Endothelial cell of umbilical vein (primary cell): ENCODE data around the gene NPVF. TPM values are rescaled to one million over a fixed set of nuclear protein-coding genes. Genes with fewer than 3 reads are reported as not detected.

Experiments
- BruUV-seq: library from RNA; stranded (reverse); fragments of 400-500 nt; replicated peaks from 2 replicates; lab custom pipeline; 2021; lab: Mats Ljungman, UMichigan
- CTCF ChIA-PET: fragments of 300-600, 350-600 bp; sonication (Branson Sonifier 250); formaldehyde crosslinking; loops from one replicate; lab custom pipeline; 2021; ENCODE audit warnings: antibody characterized with exemption, inconsistent platforms; lab: Charles Lee
- POLR2A ChIA-PET: fragments of 300-600, 350-600 bp; sonication (Branson Sonifier 250); formaldehyde crosslinking; loops from one replicate; lab custom pipeline; 2021; ENCODE audit warnings: antibody characterized with exemption, inconsistent platforms; lab: Charles Lee
- DNase-seq: peaks from one replicate; pipeline ENCODE4 v3.0.0-alpha.2; 2011; ENCODE audit warnings: low read depth, low spot score
- FAIRE-seq: peaks from 2 replicates; lab custom pipeline; 2011; peaks lifted over from hg19 to GRCh38; lab: Jason Lieb, UNC
- H2AFZ ChIP-seq: 2 replicates; pipeline ENCODE4 v1.6.0; 2012; ENCODE audit warnings: low read depth, low read length, control low read depth, inconsistent platforms
- H3K27ac ChIP-seq: 2 replicates; pipeline ENCODE4 v1.5.1; 2011; ENCODE audit warnings: low read depth, mild to moderate bottlenecking, control low read depth, low read length, moderate library complexity; ENCODE audit not compliant: insufficient read depth
- H3K27me3 ChIP-seq, 2 experiments: 2 replicates each; pipeline versions ENCODE4 v1.6.0 to v1.6.1; 2011; ENCODE audit warnings: low read length in 2 of 2, mixed read lengths in 1 of 2; ENCODE audit not compliant: control insufficient read depth in 2 of 2, insufficient read depth in 2 of 2
- H3K36me3 ChIP-seq, 2 experiments: 2 replicates in 1 of 2; 3 replicates in 1 of 2; pipeline ENCODE4 v1.5.1; 2011; ENCODE audit warnings: low read length in 2 of 2, mild to moderate bottlenecking in 1 of 2, moderate library complexity in 1 of 2; ENCODE audit not compliant: control insufficient read depth in 2 of 2, insufficient read depth in 2 of 2; ENCODE audit errors: extremely low read depth in 1 of 2
- H3K4me1 ChIP-seq: 3 replicates; pipeline ENCODE4 v1.5.1; 2011; ENCODE audit warnings: mild to moderate bottlenecking, low read length; ENCODE audit not compliant: control insufficient read depth, insufficient read depth; ENCODE audit errors: extremely low read depth
- H3K4me2 ChIP-seq: 2 replicates; pipeline ENCODE4 v1.6.1; 2011; ENCODE audit warnings: low read length, control low read depth, mixed read lengths; ENCODE audit not compliant: insufficient read depth
- H3K4me3 ChIP-seq, 3 experiments: fragments of 200-600 bp in 1 of 3; sonication (generic), shearing (Covaris generic) in 1 of 3; replicated peaks in 1 of 3; 2 replicates each; pipeline ENCODE4 v1.5.1; 2011 to 2016; ENCODE audit warnings: control low read depth in 3 of 3, low read length in 3 of 3, mild to moderate bottlenecking in 2 of 3, inconsistent platforms in 1 of 3, low read depth in 1 of 3, moderate library complexity in 1 of 3; ENCODE audit not compliant: insufficient read depth in 1 of 3
- H3K79me2 ChIP-seq: 2 replicates; pipeline ENCODE4 v1.6.0; 2012; ENCODE audit warnings: low read length, inconsistent platforms; ENCODE audit not compliant: control insufficient read depth, insufficient read depth
- H3K9ac ChIP-seq: replicated peaks from 2 replicates; pipeline ENCODE3; 2011; ENCODE audit warnings: low read length, control low read depth; ENCODE audit not compliant: insufficient read depth; ENCODE audit errors: extremely low read depth
- H3K9me1 ChIP-seq: replicated peaks from 3 replicates; pipeline ENCODE4 v1.6.0; 2011; ENCODE audit warnings: mild to moderate bottlenecking, low read length; ENCODE audit not compliant: control insufficient read depth, insufficient read depth; ENCODE audit errors: extremely low read depth
- H3K9me3 ChIP-seq: replicated peaks from 2 replicates; pipeline ENCODE4 v1.5.1; 2012; ENCODE audit warnings: low read length, inconsistent platforms; ENCODE audit not compliant: control insufficient read depth, insufficient read depth
- H4K20me1 ChIP-seq: replicated peaks from 2 replicates; pipeline ENCODE3; 2011; ENCODE audit warnings: mild to moderate bottlenecking, low read length; ENCODE audit not compliant: control insufficient read depth, insufficient read depth; ENCODE audit errors: extremely low read depth
- CTCF ChIP-seq, 2 donors: IDR thresholded peaks; 1 replicate in 1 of 2; 2 replicates in 1 of 2; pipeline ENCODE4 v1.5.1; 2011; ENCODE audit warnings: low read length in 2 of 2, mild to moderate bottlenecking in 2 of 2, moderate library complexity in 2 of 2, control low read depth in 1 of 2, inconsistent platforms in 1 of 2, low read depth in 1 of 2; ENCODE audit not compliant: insufficient read depth in 1 of 2; ENCODE audit errors: extremely low read depth in 1 of 2
- FOS ChIP-seq: IDR thresholded peaks from 2 replicates; pipeline ENCODE4 v1.6.1; 2011; ENCODE audit warnings: mild to moderate bottlenecking, low read length, moderate library complexity, borderline replicate concordance; ENCODE audit not compliant: insufficient read depth
- GATA2 ChIP-seq: IDR thresholded peaks from 2 replicates; pipeline ENCODE4 v1.7.0; 2011; ENCODE audit warnings: low read depth, mild to moderate bottlenecking, moderate library complexity, mixed read lengths, low read length; ENCODE audit not compliant: insufficient read length, insufficient read depth
- MAX ChIP-seq: IDR thresholded peaks from 2 replicates; pipeline ENCODE4 v1.6.1; 2011; ENCODE audit not compliant: insufficient read depth, insufficient read length
- MYC ChIP-seq: IDR thresholded peaks from one replicate; pipeline ENCODE4 v1.6.1; 2011; ENCODE audit warnings: mild to moderate bottlenecking, low read depth, low read length
- POLR2A ChIP-seq: IDR thresholded peaks from 2 replicates; pipeline ENCODE4 v1.6.1; 2012; ENCODE audit warnings: low read depth, mild to moderate bottlenecking, control low read depth, low read length
- dilution Hi-C: fragments of 300-500 bp; cut with MboI; formaldehyde crosslinking; loops from one replicate; pipeline ENCODE4 v1.15.0; 2019; ENCODE audit warnings: low sequenced_read_pairs; ENCODE audit not compliant: extremely low pct_ligation_motif_present
- intact Hi-C: fragments of 100-400 bp; cut with micrococcal nuclease; formaldehyde crosslinking; loops from one replicate; pipeline ENCODE4 v1.10.0; 2022
- polyA plus RNA-seq, 4 experiments: library from polyadenylated mRNA; depleted of rRNA in 3 of 4; stranded (reverse) in 3 of 4; unstranded in 1 of 4; fragments of >200 nt; gene quantifications; 2 replicates each; pipeline versions ENCODE4 v1.2.1 to v1.2.3, GENCODE V29; 2011 to 2012; ENCODE audit warnings: missing spikeins in 1 of 4
- total RNA-seq: library from RNA; stranded (reverse); gene quantifications from 2 replicates; pipeline ENCODE4 v1.2.3, GENCODE V29; 2021

NPVF gene
- total and polyA plus RNA-seq, 2 donors (not counting 3 experiments of a cell fraction or from before 2014, with no cell fraction given), result not detected

- H3K27me3 ChIP-seq, result no peaks in the 10 kb centered on the region
- H3K9me1 ChIP-seq, result no peaks in the 10 kb centered on the region
- no TSS peak for BruUV-seq
- no peaks in the 10 kb centered on the region for H3K9me3 ChIP-seq
- no peak overlapping the region for H3K27ac ChIP-seq
- no peak overlapping the region for H3K4me2 ChIP-seq
- no peaks in the 10 kb centered on the region for H4K20me1 ChIP-seq
- H2AFZ ChIP-seq, result no peak overlapping the region
- DNase-seq (no peak), FAIRE-seq (no peak)
- no peak overlapping the region for H3K4me3 ChIP-seq
- no peaks in the 10 kb centered on the region for H3K36me3 ChIP-seq
- no peaks in the 10 kb centered on the region for H3K79me2 ChIP-seq
- TF ChIP-seq MYC (no peak), POLR2A (no peak), GATA2 (no peak), FOS (no peak)
- dilution Hi-C loops, result no loop called here
- CTCF ChIA-PET, result interaction anchor here (1.3 to 2.2 kb wide), 3 partner anchors 9 to 24 kb away, joined by 3 to 8 read pairs (median 6); no protein-coding TSS in a partner anchor
- H3K9ac ChIP-seq, result no peak overlapping the region
- POLR2A ChIA-PET, result no interaction called here
- H3K4me1 ChIP-seq, result no peaks in the 10 kb centered on the region
- intact Hi-C loops, result no loop called here
These were observed 7.2 kb upstream of the NPVF start for GRCh38 chr7:25235471-25235870.

- Histone ChIP-seq H3K9me3 (no peaks in the 10 kb centered on the region), H3K9ac (no peak overlapping the region), H2AFZ (no peak overlapping the region), H3K9me1 (no peaks in the 10 kb centered on the region), H3K27ac (no peak overlapping the region), H4K20me1 (no peaks in the 10 kb centered on the region), H3K4me3 (no peak overlapping the region), H3K27me3 (no peaks in the 10 kb centered on the region), H3K4me2 (no peak overlapping the region), H3K4me1 (no peaks in the 10 kb centered on the region), H3K79me2 (no peaks in the 10 kb centered on the region), H3K36me3 (no peaks in the 10 kb centered on the region)
- intact Hi-C loops, result no loop called here
- DNase-seq, result no peak
- CTCF ChIA-PET, result interaction anchor here (2.8 kb wide), 1 partner anchor 17 kb away, joined by 23 read pairs; no protein-coding TSS in a partner anchor
- POLR2A ChIA-PET, result no interaction called here
- BruUV-seq, result no TSS peak
- TF ChIP-seq POLR2A, result no peak
- no peak for TF ChIP-seq CTCF (IDR thresholded peaks at IDR 0.05; ENCODE audit: extremely low read depth in 1 of 2, insufficient read depth in 1 of 2, low read depth in 1 of 2, low read length in 2 of 2)
- TF ChIP-seq MAX, result no peak
- no peak for FAIRE-seq
- dilution Hi-C loops, result no loop called here
These were observed 6.0 kb upstream of the NPVF start for GRCh38 chr7:25234336-25234735.
